Stimulated activated CD4-positive, alpha-beta T cell treated with anti-CD3 and anti-CD28 coated beads, Interleukin-12 subunit alpha, Interleukin-12 subunit beta, amount 100 ng/mL, for 48 hours (primary cell): ENCODE data around the gene UACA.
"Not testable (repeated sequence)": the region's sequence is repeated elsewhere in the genome, so short reads cannot be mapped to it uniquely, and the experiment has no call there.

Experiments
- DNase-seq, 3 donors: peaks; one replicate each; pipeline ENCODE4 v3.0.0-alpha.2; 2020; ENCODE audit warnings: low read depth in 2 of 3, low spot score in 1 of 3

Gene UACA

DNA sequence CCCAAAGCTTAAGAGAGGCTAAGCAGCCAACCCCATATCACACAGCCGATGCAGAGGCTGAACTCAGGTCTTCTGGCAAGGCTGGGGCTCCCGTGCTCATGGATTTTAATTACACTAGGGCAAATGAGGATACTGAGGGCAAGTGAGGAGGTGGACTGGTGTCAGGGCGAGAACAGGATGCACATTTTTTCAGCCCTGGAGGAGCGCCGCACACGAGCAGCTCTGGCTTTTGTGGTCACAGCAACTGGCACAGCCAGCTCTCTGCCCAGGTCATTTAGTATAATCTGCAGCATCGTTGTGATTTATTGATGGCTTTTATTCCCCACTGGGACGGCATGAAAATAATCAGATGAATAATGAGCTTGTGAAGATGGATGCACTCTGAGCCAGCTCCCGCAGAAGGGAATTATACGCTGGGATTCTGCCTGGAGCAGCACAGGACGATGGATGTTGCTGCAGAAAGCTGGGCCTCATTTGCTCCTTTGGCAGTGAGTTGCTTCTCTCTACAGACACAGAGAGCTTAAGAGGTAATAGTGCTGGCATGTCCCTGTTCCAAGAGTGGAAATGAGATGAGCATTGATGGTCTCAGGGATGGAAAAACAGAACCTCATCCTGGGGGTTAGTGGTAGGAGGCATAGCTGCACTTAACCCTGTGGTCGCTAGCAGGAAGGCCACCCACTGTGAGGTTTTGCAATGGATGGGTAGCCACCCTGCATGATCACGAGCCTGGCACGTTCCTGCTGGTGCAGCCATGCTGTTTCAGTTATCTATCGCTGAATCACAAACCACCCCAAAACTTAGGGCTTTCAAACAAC, 135.4 kb downstream of the UACA start:
- DNase-seq = no peak

DNA sequence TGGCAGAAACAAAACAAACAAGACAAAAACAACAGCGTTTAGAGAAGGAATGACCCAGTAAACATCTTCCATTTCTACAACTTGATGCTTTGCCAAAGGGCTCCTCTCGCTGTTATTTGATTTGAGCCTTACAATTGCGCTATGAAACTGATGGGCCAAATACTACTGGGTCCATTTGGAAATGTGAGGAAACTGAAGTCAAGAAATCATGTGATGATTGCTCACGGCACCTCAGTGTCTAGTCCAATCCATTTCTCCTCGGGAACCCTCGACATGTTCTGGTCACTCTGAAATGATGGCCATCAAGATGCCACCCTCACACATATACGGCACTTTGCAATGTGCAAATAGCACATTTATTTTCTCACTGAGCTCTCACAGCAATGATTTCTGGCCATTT, 136.0 kb downstream of the UACA start:
- DNase-seq = no peak

DNA sequence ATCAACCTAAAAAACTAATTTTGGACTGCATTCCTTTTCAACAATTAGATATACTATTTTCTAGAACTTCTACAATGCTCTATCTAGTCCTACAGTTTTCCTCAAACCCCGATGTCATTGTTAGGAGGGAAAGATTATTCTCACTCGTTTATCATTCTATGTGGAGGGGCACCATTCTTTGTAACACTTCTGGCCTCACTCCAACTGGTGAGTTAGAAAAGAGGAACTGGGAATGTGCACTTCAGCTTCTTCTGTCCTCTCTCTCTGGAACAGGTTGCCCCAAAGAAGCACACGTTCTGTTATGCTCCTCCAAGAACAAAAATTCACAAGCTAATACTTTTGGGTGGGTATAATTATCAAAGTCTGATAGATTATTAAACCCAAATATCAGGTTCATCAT, 137.9 kb downstream of the UACA start:
- DNase-seq = no peak

DNA sequence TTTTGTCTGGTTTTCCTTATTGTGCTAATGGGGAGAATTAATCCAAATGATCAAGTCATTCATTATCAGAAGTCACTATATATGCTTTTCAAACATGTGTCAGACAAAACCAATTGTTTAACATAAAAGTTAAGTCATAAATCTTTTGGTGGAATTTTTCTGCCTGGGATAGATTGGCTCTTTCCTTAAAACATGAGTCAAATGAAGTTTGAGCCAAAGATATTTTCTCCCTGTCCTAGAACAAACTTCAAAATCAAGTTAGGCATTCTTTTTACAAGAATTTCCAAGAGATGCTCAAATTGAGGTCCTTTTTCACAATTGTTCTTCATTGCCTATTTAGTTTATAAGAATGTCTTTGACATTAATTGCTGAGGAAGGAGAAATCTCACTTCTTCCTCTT, 138.3 kb downstream of the UACA start:
- no peak for DNase-seq

DNA sequence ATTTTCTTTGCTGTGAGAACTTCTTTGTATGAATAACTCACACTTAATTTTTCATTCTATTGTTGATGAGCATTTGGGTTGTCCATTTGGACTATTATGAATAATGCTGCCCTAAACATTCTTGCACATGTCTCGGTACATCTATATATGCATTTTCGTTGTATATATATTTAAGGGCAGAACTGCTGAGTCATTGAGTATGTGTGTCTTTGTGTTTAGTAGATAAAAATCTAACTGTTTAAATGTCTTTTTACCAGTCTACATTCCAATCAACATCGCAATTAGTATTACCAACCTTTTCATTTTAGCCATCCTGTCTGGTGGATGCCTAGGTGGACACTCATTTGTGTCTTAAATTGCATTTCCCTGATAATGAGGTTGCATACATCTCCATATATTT, 144.4 kb downstream of the UACA start:
- DNase-seq = no peak

DNA sequence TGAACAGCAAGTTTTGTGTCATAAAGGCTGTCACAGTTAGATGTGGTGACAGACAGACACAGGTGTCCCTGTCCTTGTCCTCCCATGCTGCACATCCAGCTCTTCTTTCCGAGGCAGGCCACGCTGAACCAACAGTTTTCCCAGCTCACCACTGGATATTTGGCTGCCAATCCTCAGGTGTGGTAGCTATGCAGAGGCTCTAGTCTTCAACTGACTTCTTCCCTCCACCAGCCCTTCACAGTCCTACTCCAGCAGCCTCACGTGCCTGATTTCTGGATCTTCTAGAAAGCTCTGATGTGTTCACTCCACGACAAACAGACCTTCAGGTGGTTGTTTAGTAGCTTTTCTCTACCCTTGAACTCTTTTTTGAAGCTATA, 145.5 kb downstream of the UACA start:
- no peak for DNase-seq

DNA sequence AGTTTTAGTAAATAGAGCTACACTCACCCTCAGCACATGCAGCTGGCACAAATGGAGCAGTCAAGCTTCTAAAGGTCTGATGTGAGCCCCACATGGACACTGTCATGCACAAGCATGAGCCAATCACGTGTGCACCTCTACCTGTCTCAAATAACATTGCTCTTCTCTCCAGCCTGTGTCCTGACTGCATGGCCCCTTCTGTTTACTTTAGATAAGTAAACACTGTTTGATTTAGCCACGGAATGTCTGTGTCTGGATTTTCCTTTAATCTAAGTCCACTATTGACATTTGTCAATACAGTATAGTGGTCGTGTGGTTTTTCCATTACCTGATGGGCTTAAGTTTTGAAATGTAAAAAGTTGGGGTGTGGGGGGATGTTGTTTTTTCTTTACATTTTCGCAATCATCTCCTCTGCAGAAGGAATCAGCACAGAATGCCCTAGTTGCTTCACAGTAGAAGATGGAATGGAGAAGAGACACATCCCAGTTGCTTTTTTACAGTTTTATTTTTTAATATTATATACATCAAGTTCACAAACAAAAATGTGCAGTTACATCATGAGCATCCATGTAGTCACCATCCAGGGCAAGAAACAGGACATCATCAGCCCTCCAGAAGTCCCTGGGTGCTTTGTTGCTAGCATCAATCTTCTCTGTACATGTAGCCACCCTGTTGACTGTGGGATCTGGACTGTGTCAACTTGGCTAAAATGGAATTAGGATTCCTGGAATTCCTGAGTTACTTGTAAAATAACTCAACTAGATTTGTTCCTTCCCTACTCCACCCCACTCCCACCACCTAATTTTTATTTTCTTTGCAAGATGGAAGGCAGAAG, 146.1 kb downstream of the UACA start:
- no peak for DNase-seq

DNA sequence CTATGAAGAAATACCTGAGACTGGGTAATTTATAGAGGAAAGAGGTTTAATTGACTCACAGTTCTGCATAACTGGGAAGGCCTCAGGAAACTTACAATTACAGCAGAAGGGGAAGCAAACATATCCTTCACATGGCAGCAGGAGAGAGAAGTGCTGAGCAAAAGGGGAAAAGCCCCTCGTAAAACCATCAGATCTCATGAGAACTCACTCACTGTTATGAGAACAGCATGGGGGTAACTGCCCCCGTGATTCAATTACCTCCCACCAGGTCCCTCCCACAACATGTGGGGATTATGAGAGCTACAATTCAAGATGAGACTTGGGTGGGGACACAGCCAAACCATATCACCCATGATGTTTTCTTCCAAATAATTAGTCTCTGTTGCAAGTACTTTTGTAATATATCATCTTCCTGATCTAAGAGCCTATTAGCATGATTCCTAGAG, 147.0 kb downstream of the UACA start:
- DNase-seq = not testable (repeated sequence)

DNA sequence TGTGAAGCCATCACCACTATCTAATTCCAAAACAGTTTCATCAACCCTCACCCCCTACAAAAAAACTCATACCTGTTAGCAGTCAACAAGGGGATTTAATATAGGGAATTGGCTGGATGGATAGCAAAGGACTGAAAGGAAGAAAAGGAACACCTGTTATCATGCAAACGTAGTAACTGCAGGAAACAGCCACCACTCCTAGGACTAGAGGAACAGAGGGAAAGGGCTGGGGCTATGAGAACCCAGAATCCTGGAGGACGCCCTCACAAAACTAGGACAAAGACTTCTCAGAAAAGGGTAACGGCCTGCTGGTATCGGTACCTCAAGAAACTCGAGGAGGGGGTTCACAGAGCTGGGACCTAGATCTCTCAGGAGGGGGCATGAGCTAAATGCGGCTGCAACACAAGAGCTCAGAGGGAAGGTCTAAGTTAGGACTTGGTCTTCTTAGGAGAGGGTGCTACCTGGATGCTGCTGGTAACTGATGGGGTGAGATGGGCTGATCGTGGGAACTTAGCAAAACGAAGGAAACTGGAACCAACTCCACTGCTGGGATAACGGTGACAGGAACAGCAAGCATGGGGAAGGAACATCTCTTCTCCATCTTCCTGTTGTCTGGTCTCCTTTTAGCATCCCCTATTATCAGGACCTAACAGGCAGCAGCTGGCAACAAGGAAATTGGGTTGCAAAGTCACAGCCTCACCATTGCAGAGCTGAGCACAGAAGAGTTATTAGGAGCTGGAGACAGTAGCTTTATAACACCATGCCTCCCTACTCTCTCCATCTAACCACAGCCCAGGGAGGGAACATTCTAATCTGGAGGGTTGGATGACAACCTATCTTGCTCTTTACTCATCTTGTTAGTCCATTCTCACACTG, 147.7 kb downstream of the UACA start:
- no peak for DNase-seq

DNA sequence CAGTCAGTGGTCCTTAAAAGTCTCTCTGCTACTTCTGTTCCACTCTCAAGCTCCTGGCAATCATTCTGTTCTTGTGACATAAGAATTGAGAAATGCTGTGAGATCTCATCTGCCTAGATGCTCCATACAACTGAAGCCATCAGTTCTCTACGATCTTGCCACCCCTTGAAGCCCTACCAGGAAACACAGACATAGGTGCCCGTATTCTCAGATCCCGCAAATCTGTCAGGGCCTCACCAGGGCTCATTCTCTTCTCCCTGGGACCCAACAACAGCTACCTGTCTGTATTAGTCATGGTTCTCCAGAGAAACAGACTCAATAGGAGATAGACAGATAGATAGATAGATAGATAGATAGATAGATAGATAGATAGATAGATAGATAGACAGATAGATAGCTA, 149.1 kb downstream of the UACA start:
- DNase-seq = no peak

DNA sequence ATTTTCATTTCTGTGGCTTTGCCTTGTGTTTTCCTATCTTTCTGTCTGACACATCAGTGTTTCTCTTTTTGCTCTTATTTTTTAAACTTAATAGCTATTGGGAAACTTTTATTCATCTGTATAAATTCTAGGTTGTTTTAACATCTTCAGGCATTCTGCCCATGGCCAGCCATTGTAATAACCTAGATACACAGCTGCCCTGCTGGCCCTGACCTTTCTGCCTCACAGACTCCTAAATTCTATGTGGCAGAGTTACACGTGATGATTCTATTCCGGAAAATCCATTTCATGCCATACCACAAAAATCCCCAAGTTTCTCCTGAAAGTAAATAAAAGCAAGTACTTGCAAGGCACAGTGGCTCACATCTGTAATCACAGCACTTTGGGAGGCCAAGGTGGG, 150.1 kb downstream of the UACA start:
- DNase-seq = no peak

DNA sequence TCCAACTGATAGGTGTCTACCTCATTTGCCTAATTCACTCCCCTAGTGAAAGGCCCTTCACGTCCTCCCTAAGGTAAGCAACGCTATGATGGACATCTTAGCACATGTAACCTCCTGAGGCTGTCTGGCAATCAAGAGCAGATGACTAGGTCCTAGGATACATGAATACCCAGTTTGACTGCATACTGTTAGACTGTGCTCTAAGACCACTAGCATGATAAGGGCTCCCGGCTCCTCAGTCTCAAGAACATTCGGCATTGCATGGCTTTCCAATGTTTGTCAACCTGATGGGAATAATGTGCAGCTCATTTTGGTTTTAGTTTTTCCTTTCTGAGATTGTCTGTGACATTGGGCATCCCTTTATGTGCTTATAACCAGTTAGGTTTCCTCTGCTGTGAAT, 152.1 kb downstream of the UACA start:
- DNase-seq = no peak

DNA sequence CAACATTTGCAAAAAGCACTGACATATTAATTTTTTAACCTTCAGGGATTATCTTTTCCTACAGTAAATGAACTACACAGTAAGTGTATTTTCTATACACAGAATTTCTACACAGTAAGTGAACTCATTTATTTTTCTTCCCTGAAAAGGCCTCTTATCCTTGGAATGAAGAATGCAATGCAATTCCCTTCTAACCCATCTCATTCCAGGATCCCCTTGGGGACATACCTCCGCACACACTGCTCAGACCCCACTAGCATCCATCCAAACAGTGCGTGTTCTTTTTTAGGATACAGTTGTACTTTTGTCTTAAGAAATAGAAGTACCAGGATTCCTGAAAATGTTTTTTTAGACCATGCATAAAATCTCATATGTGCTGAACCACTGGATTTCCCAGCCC, 152.8 kb downstream of the UACA start:
- DNase-seq = no peak

DNA sequence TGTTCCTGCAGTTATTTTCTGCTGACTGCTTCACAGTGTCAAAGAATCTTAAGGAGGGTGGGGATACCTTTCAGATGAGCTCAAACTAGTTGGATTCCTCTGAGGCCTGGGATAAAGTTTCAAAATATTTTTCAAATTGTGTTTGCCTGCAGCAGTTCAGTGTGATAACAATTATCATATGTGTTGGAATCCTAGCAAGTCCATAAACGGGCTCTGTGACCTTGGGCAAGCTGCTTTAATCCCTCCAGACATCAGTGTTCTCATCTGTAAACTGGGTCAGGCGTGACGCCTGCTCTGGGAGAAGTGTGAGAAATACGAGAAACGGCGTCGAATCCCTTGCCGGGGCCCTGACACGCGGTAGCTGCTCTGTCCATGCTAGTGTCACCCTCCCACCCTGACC, 153.5 kb downstream of the UACA start:
- no peak for DNase-seq

DNA sequence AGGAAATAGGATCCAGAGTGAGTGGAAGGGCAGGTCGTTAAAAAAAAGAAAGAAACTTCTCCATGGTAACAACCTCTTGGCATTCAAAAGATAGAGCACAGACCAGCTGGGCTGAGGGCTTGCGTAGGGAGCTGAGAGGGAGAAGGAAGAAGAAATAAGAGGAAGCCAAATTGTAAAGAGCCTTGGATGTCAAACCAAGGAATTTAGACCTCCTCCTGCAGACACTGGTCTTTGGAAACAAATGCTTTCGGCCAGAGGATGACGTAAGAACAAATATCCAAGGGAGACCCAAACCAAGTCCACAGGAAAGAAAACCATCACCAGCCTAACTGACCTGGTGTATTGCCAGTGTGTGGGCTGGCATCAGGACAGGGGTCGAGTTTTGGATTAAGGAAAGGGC, 155.2 kb downstream of the UACA start:
- DNase-seq = no peak

DNA sequence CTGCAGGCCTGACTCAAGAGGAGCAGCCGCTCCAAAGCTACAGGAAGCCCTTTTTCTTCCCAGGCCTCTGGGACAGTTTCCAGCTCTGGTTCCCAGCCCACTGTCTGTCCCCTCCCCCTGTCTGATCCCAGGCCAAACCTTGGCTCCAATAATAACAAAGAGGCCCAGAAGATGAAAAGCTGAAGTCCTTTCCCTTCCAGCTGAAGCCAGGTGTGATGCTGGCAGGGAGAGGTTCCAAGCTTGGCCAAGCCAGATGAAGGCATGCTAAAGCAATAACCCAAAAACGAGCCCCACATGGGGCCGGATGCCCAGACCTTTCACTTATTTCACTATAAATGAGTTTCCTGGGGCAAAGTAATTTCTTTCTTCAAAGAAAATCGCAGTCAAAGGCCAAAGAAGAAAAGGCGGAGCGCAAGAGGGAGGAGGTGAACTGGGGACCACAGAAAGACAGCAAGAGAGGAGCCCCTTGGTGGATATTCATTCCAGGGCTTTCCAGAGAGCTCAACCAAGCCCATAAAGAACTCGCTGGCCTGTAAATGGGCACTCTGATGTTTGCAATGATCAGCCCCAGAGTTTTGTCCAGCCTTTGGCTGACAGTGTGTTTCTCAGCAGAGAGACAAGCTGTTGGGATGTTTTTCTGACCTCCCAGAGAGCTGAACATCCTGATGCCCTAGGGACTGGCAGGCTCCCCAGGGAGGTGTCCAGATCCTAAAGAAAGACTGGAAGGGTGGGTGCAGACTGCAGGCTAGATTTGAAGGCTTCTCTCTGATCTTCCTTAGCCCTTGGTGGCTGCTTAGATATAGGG, 157.6 kb downstream of the UACA start:
- DNase-seq = no peak

DNA sequence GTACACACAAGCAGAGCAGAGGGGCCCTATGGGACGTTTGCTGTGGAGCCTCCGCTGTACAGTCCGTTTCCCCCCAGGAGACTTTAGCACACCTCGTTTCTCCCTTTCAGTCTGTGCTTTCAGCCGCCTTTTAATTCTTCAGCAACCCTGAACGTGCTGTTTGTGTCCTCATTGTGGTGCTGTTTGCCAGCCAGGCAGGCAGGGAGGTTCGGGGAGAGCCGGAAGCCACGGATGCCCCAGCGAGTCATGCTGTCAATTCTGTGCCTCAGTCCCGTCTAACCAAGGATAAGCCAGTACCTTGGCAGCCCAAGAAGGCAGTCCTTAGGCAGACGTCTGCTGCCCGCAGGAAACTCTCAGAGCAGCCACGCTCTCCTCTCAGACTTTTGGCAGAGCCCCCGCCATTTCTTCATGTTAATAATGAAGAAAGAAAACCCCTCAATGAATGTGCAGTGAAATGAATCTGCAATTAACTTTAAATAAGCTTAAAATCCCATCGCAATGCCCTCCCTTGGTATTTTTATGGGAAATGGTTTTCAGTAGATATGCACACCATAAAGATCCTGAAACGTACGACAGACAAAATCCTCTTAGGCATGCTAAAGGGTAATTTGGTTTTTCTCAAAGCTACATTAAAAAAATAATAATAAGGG, 158.6 kb downstream of the UACA start:
- DNase-seq = no peak
